WTC11 (cell line): ENCODE measurements around the gene DNAAF3.

Source experiments
- ATF2 ChIP-seq: sonication (generic); formaldehyde crosslinking; IDR thresholded peaks from 2 replicates; pipeline ENCODE4 v1.8.1; 2022; ENCODE audit warnings: low read depth, missing genetic modification reagents, borderline replicate concordance
- CBFB ChIP-seq: sonication (generic); formaldehyde crosslinking; IDR thresholded peaks from 2 replicates; pipeline ENCODE4 v1.8.1; 2022; ENCODE audit warnings: mild to moderate bottlenecking, low read depth, missing genetic modification reagents
- CTCF ChIP-seq: fragments of 200-600 bp; IDR thresholded peaks from 2 replicates; pipeline ENCODE4 v1.8.0; 2022; ENCODE audit warnings: antibody characterized with exemption
- E2F4 ChIP-seq: sonication (generic); formaldehyde crosslinking; IDR thresholded peaks from 2 replicates; pipeline ENCODE4 v1.8.1; 2022; ENCODE audit warnings: low read depth, mild to moderate bottlenecking, moderate library complexity, missing genetic modification reagents, borderline replicate concordance
- ETV6 ChIP-seq: sonication (generic); formaldehyde crosslinking; IDR thresholded peaks from 2 replicates; pipeline ENCODE4 v1.8.1; 2022; ENCODE audit warnings: mild to moderate bottlenecking, missing genetic modification reagents
- GABPB1 ChIP-seq: sonication (generic); formaldehyde crosslinking; IDR thresholded peaks from 2 replicates; pipeline ENCODE4 v1.8.1; 2023; ENCODE audit warnings: mild to moderate bottlenecking, missing genetic modification reagents
- JAZF1 ChIP-seq: fragments of 250-450 bp; sonication (Bioruptor Pico); IDR thresholded peaks from 2 replicates; pipeline ENCODE4 v1.9.0; 2021; ENCODE audit warnings: moderate library complexity, mild to moderate bottlenecking, inconsistent platforms
- MAX ChIP-seq: sonication (generic); formaldehyde crosslinking; IDR thresholded peaks from 2 replicates; pipeline ENCODE4 v1.8.0; 2022; ENCODE audit warnings: mild to moderate bottlenecking, missing genetic modification reagents
- NFYB ChIP-seq: sonication (generic); formaldehyde crosslinking; conservative IDR thresholded peaks from 2 replicates; pipeline ENCODE4 v1.8.0; 2022; ENCODE audit warnings: low read depth, missing genetic modification reagents
- SMAD3 ChIP-seq: sonication (generic); formaldehyde crosslinking; IDR thresholded peaks from 2 replicates; pipeline ENCODE4 v1.8.0; 2022; ENCODE audit warnings: missing genetic modification reagents, mild to moderate bottlenecking, borderline replicate concordance
- TCF7 ChIP-seq: sonication (generic); formaldehyde crosslinking; IDR thresholded peaks from 2 replicates; pipeline ENCODE4 v1.8.0; 2022; ENCODE audit warnings: mild to moderate bottlenecking, low read depth, missing genetic modification reagents, moderate library complexity
- ZNF416 ChIP-seq: fragments of 250-450 bp; sonication (Bioruptor Pico); IDR thresholded peaks from 2 replicates; pipeline ENCODE4 v1.9.0; 2021; ENCODE audit warnings: mild to moderate bottlenecking, inconsistent platforms

- TF ChIP-seq CTCF (no peak), CBFB (CRISPR knock-in tag) (no peak), E2F4 (CRISPR knock-in tag) (no peak), MAX (CRISPR knock-in tag) (no peak), ETV6 (no peak), GABPB1 (CRISPR knock-in tag) (no peak), NFYB (CRISPR knock-in tag) (no peak), TCF7 (CRISPR knock-in tag) (no peak), ZNF416 (CRISPR knock-in tag) (no peak), ATF2 (CRISPR knock-in tag) (no peak), SMAD3 (no peak), JAZF1 (no peak)
Measured at GRCh38 chr19:55153652-55154264, 12.7 kb downstream of the DNAAF3 start.
